OCI-LY3 (cell line): Measurements from ENCODE around the gene MYLK4.

Source experiments
- H2AFZ ChIP-seq: fragments of 200-600, 300-600 bp; shearing (Covaris generic); 2 replicates; pipeline ENCODE4 v1.6.0; 2014; ENCODE audit warnings: antibody characterized with exemption, low read depth, low read length
- H3K27ac ChIP-seq: fragments of 200-600, 300-600 bp; sonication (generic); 2 replicates; pipeline ENCODE4 v1.5.1; 2014; ENCODE audit warnings: mild to moderate bottlenecking, low read length, moderate library complexity, mixed read lengths
- H3K27me3 ChIP-seq: fragments of 200-600, 300-600 bp; sonication (generic); 2 replicates; pipeline ENCODE4 v1.6.1; 2014; ENCODE audit warnings: low read depth, low read length, mixed read lengths
- H3K36me3 ChIP-seq: fragments of 200-600, 300-600 bp; sonication (generic); replicated peaks from 2 replicates; pipeline ENCODE3; 2014; ENCODE audit warnings: low read depth, low read length, mixed read lengths
- H3K4me1 ChIP-seq: fragments of 300-600, 200-600 bp; sonication (generic); 2 replicates; pipeline ENCODE4 v1.6.1; 2014; ENCODE audit warnings: low read length, mixed read lengths
- H3K4me2 ChIP-seq: fragments of 200-600, 300-600 bp; sonication (generic); 2 replicates; pipeline ENCODE4 v1.6.1; 2014; ENCODE audit warnings: low read length, mixed read lengths
- H3K4me3 ChIP-seq: fragments of 300-600, 200-600 bp; sonication (generic); 2 replicates; pipeline ENCODE4 v1.5.1; 2014; ENCODE audit warnings: antibody characterized with exemption, mild to moderate bottlenecking, low read length, moderate library complexity
- H3K79me2 ChIP-seq: fragments of 300-600, 200-600 bp; shearing (Covaris generic); 2 replicates; pipeline ENCODE4 v1.6.1; 2014; ENCODE audit warnings: mild to moderate bottlenecking, low read length, mixed read lengths
- H3K9ac ChIP-seq: fragments of 300-600, 200-600 bp; shearing (Covaris generic); 2 replicates; pipeline ENCODE4 v1.6.0; 2014; ENCODE audit warnings: mild to moderate bottlenecking, low read length, moderate library complexity
- H3K9me3 ChIP-seq: fragments of 200-600, 300-600 bp; shearing (Covaris generic); 2 replicates; pipeline ENCODE4 v1.6.1; 2014; ENCODE audit warnings: low read length, mixed read lengths; ENCODE audit not compliant: insufficient read depth
- H4K20me1 ChIP-seq: fragments of 200-600, 300-600 bp; sonication (generic); 2 replicates; pipeline ENCODE4 v1.6.1; 2016; ENCODE audit warnings: low read length, mixed read lengths; ENCODE audit not compliant: insufficient read depth
- CTCF ChIP-seq: fragments of 200-600, 300-600 bp; sonication (generic); IDR thresholded peaks from 2 replicates; pipeline ENCODE4 v1.5.1; 2014; ENCODE audit warnings: antibody characterized with exemption, low read length, low read depth
- EZH2phosphoT487 ChIP-seq: fragments of 200-600 bp; shearing (Covaris generic); IDR thresholded peaks from 2 replicates; pipeline ENCODE4 v1.6.1; 2018; ENCODE audit warnings: antibody characterized with exemption, mixed run types, low read depth

Gene MYLK4

DNA sequence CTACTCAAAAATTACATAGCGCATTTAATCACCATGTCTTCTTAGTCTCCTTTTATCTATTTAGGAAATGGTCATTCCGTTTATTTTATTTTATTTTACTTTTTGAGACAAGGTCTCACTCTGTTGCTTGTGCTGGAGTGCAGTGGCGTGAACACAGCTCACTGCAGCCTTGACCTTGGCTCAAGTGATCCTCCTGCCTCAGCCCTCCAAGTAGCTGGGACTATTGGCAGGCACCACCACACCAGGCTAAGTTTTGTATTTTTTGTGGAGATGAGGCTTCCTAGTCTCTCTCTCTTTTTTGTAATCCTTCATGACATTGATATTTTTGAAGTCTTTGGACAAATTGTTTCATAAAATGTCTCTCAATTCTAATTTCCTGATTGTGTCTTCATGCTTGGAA, 4.7 kb upstream of the MYLK4 start:
- H3K4me1 ChIP-seq = no peaks in the 10 kb centered on the region
- no peak overlapping the region for H3K4me2 ChIP-seq
- H4K20me1 ChIP-seq = no peaks in the 10 kb centered on the region
- no peak overlapping the region for H3K9ac ChIP-seq
- H3K27ac ChIP-seq = no peak overlapping the region
- H3K4me3 ChIP-seq = no peak overlapping the region
- no peaks in the 10 kb centered on the region for H3K79me2 ChIP-seq
- no peaks in the 10 kb centered on the region for H3K36me3 ChIP-seq
- TF ChIP-seq CTCF = no peak
- no peak for TF ChIP-seq EZH2phosphoT487
- no peaks in the 10 kb centered on the region for H3K9me3 ChIP-seq
- H2AFZ ChIP-seq = no peak overlapping the region
- H3K27me3 ChIP-seq = peaks cover 15% of the 10 kb centered on the region; the same call in 1 of the 2 replicates

DNA sequence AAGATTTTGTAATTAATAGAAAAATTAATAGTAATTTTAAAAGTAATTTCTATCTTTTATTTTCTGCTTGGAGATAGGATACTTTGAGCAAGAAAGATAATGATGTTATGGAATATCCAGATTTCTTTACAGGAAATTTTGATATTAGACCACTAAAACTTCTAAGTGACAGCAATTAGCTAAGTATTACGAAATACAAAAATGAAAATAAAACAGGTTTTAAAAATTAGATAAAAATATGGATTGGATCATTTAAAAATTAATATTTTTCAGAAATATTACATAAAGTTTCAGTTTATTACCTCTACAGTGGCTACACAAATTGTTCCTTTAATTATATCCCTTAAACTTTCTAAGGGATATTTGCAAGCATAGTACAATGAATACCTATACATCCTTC, 4.2 kb upstream of the MYLK4 start:
- Histone ChIP-seq H3K4me1 (peaks cover 4% of the 10 kb centered on the region; the same call in 1 of the 2 replicates), H3K27me3 (peaks cover 15% of the 10 kb centered on the region; the same call in 1 of the 2 replicates), H3K9ac (no peak overlapping the region), H3K4me3 (no peak overlapping the region), H3K36me3 (no peaks in the 10 kb centered on the region), H3K79me2 (no peaks in the 10 kb centered on the region), H3K27ac (no peak overlapping the region), H3K4me2 (no peak overlapping the region), H2AFZ (no peak overlapping the region), H4K20me1 (no peaks in the 10 kb centered on the region), H3K9me3 (no peaks in the 10 kb centered on the region)
- TF ChIP-seq CTCF (no peak), EZH2phosphoT487 (no peak)

DNA sequence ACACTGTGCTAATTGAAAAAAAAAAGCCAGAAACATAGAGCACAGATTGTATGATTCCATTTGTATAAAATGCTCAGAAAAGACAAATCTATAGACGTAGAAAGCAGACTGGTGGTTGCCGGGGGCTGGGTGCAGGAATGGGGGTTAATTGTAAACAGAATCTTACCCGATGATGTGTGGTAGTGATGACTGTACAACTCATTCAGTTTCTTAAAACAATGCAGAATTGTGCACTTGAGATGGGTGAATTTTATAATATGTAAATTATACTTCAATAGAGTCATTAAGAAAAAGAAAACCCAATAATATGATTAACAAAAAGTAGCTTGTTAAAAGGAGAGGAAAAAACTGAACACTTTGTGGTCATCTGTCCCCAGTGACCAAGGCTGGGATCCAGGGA, 3.7 kb upstream of the MYLK4 start:
- no peaks in the 10 kb centered on the region for H3K36me3 ChIP-seq
- no peak overlapping the region for H3K4me2 ChIP-seq
- no peak for TF ChIP-seq EZH2phosphoT487
- TF ChIP-seq CTCF = no peak
- H2AFZ ChIP-seq = no peak overlapping the region
- no peaks in the 10 kb centered on the region for H4K20me1 ChIP-seq
- H3K9me3 ChIP-seq = no peaks in the 10 kb centered on the region
- no peak overlapping the region for H3K4me3 ChIP-seq
- H3K27ac ChIP-seq = no peak overlapping the region
- no peak overlapping the region for H3K9ac ChIP-seq
- H3K27me3 ChIP-seq = peaks cover 15% of the 10 kb centered on the region; the same call in 1 of the 2 replicates
- H3K79me2 ChIP-seq = no peaks in the 10 kb centered on the region
- H3K4me1 ChIP-seq = peaks cover 8% of the 10 kb centered on the region; the same call in 1 of the 2 replicates

DNA sequence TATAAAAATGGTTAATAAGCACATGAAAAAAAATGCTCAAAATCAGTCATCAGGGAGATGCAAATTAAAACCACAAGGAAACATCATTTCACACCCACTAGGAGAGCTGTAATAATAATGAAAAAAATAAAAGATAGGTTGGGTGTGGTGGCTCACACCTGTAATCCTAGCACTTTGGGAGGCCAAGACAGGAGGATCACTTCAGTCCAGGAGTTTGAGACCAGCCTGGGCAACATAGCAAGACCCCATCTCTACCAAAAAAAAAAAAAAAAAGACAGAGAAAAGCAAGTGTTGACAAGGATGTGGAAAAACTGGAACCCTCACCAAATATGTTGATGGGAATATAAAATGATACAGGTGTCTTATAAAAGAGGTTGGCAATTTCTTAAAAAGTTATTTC, 3.0 kb upstream of the MYLK4 start:
- no peak overlapping the region for H3K9ac ChIP-seq
- H3K4me3 ChIP-seq = no peak overlapping the region
- peaks cover 18% of the 10 kb centered on the region; the same call in 1 of the 2 replicates for H3K27me3 ChIP-seq
- H2AFZ ChIP-seq = no peak overlapping the region
- no peaks in the 10 kb centered on the region for H4K20me1 ChIP-seq
- no peak for TF ChIP-seq CTCF
- H3K4me1 ChIP-seq = peaks cover 8% of the 10 kb centered on the region; the same call in 1 of the 2 replicates
- no peaks in the 10 kb centered on the region for H3K36me3 ChIP-seq
- H3K27ac ChIP-seq = no peak overlapping the region
- H3K4me2 ChIP-seq = no peak overlapping the region
- no peaks in the 10 kb centered on the region for H3K9me3 ChIP-seq
- no peaks in the 10 kb centered on the region for H3K79me2 ChIP-seq
